Measurements from ENCODE around the gene ZNF414.
A peak's percentile ranks its signal among the peaks of the same experiment; 100 is the strongest.
"Not testable (repeated sequence)": the region's sequence is repeated elsewhere in the genome, so short reads cannot be mapped to it uniquely, and the experiment has no call there.

ZNF414 gene

DNA sequence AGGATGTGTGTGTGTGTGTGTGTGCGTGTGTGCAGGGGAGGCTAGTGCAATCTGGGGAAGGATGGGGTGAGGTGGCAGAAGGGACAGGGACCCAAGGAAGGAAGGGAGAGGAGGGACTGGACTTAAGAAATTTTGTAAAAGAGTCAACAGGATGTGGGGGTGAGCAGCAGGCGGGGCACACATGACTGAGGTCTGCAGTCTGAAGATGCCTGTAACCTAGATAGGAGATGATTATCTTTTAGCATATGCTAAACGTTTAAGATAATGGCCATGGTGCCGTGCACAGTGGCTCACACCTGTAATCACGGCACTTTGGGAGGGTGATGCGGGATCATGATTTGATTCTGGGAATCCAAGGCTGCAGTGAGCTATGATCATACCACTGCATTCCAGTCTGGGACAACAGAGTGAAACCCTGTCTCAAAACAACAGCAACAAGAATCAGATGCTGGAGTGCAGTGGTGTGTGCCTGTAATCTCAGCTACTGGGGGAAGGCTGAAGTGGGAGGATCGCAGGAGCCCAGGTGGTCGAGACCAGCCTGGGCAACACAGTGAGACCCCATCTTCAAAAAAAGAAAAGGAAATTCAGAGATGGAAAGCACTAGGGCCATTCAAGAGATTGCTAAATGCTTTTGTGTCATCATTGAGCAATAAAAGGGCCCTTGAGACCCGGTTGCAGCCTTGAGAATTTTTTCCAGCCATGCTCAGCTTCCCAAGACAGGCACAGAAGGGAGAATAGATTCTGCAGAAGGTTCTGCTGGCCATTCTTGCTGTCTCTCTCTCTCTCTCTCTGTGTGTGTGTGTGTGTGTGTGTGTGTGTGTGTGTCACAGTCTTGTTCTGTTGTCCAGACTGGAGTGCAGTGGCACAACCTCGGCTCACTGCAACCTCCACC is 3.8 kb upstream of the ZNF414 start:
- no peak for DNase-seq (ENCODE audit: low spot score)

DNA sequence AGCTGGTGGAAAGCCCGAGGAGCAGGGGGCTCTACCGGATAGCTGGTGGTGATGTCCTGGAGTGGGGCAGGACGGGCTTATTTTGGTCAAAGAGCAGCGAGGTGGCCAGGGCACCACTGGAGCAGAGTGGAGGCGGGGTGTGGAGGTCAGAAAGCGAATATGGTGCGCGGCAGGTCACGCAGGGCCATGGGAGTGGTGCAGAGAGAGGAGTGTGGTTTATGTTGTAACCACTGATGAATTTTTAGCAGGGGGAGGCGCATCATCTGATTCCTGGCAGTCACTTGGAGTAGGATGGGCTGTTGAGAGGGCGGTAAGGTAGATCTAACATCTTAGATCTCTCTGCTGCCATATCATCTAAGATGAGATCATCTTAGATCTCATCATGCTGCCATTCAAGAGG is 1.4 kb upstream of the ZNF414 start:
- DNase-seq (ENCODE audit: low spot score), result no peak

DNA sequence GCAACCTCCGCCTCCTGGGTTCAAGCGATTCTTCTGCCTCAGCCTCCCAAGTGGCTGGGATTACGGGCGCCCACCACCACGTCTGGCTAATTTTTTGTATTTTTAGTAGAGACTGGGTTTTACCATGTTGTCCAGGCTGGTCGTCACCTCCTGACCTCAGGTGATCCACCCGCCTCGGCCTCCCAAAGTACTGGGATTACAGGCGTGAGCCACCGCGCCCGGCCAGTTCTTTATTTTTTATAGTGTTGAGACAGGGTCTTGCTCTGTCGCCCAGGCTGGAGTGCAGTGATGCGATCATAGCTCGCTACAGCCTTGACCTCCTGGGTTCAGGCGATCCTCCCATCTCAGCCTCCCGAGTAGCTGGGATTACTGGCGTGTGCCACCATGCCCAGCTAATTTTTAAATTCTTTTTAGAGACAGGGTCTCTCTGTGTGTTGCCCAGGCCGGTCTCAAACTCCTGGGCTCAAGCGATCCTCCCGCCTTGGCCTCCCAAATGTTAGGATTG is 590 bp upstream of the ZNF414 start:
- DNase-seq (ENCODE audit: low spot score), result not testable (repeated sequence)

DNA sequence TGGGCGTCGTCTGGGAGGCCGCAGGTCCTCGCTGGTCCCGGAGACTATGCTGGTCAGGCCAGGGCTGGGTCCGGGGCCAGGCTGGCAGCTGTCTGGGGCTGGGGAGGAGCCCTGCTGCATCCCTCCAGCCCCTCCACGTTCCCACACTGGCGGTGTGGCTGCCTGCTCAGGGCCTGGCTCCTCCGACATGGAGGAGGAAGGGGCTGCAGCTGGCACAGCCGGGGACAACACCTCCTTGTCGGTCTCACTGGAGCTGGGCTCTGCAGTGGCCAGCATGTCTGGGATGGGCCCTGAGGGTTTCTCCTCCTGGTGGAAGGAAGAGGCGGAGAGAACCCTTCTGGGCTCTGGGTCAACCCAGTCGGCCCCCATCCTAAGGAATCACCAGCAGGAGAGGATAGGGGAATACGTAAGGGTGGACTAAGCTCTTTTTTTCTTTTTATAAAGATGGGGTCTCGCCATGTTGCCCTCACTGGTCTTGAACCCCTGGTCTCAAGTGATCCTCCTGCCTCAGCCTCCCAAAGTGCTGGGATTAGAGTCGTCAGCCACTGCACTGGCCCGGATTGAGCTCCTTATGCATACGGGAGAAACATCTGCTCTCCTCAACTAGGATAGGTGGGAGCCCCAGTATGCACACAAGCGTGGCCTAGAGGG is 806 bp downstream of the ZNF414 start:
- DNase-seq (ENCODE audit: low spot score), result no peak

DNA sequence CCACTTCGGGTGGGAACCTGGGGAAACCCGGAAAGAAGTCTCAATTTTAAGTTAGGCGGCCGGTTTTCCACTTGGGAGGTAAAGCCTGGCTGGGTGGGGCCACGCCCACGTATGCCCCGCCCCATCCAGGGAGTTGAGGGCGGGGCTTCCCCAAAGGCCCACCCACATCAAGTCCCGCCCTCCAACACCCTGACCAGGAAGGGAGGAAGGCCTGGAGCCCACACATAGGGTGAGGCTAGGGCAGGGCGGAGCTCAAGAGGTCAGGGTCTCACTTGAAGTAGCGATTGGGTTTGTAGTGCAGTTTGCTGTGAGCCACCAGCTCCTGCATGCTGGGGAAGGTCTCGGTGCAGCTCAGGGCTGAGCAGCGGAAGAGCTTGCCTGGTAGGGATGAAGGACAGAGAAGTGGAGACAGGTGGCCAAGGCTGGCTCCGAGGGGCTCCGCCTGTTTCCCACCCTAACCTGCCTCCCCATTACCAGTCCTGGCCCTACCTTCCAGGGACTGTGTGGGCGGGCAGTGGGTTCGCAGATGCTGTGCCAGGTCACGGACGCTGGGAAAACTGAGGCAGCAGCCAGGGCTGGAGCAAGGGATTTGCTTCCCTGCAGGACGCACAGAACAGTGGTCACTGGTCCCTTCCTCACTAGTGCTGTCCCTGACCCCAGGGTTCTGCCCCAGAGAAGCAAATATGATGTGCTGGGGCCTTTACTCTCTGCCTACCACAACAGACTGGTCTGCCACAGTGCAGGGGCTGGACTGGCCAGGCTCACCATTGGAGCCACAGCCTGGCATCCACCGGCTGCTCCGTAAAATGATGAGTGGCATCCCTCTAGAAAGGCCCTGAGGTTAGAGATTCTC is 1.6 kb downstream of the ZNF414 start:
- DNase-seq (ENCODE audit: low spot score), result peak; percentile 43

DNA sequence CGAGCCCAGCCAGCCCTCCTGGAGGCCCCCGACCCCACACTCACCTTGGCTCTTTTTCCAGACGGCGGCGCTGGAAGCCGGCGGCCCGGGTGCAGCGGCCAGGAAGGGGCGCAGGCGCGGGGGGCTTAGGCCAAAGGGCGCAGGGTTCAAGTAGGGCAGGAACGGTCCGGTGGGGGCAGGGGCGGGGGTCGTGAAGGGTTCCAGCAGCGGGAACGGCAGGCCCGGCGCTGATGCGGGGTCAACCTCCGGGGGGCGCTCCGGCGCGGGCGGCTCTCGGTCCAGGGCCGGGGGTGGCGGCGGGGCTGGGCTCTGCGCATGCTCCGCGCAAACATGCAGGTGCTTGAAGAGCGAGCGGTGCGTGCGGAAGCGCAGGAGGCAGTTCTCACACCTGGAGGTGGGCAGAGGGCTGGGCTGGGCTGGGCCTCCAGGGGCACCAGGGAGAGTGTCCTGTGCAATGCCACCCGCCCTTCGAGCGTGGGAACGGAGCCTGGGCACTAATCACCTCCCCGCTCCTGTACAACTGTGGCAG is 2.3 kb downstream of the ZNF414 start:
- no peak for DNase-seq (ENCODE audit: low spot score)

DNA sequence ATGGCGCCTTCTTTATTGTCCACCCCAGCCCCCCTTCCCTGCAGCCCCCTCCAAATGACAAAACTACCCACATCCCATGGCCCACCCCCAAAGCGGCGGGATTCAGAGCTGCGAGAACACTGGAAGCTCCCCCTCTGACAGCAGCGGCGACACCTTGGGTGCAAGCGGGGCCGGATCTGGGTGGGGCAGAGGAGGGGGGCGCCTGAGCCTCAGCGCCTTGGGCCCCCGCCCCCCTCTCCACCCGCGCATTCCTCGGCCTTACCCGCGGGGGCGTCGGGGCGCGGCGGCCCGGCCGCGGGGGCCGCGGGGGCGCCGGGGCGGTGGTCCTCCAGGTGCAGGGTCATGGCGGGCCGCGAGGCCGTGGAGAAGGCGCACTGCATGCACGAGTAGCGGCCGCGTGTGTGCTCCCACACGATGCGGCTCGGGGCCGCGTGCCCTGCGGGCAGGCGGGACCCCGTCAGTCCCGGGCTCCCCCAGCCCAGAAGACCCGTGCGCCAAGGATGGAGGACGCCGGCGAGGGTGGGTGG is 3.3 kb downstream of the ZNF414 start:
- no peak for DNase-seq (ENCODE audit: low spot score)

DNA sequence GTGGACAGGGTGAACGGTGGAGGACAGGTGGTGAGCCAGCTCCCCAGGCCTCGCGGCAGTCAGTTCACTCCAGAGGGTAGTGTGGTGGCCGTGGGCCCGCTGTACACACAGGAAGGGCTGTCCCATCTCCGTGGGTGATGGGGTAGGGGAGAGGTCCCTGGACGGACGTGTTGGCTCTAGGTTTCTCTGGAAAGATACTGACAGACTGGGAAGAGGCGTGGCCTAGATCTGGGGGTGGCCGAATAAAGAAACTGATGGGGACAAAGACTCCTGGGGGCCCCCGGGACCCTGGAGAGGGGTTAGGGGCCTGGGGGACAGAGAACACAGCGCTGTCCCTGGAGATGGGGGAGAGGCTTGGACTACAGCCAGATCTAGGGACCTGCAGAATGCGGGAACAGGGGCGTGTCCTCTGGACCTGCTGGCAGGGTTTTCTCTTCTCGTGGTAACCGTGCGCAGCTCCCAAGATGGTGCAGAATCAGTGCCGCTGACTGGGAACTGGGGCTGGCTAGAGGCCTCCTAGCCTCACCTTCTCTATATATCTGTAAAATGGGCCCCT is 7.5 kb downstream of the ZNF414 start:
- DNase-seq (ENCODE audit: low spot score), result no peak

DNA sequence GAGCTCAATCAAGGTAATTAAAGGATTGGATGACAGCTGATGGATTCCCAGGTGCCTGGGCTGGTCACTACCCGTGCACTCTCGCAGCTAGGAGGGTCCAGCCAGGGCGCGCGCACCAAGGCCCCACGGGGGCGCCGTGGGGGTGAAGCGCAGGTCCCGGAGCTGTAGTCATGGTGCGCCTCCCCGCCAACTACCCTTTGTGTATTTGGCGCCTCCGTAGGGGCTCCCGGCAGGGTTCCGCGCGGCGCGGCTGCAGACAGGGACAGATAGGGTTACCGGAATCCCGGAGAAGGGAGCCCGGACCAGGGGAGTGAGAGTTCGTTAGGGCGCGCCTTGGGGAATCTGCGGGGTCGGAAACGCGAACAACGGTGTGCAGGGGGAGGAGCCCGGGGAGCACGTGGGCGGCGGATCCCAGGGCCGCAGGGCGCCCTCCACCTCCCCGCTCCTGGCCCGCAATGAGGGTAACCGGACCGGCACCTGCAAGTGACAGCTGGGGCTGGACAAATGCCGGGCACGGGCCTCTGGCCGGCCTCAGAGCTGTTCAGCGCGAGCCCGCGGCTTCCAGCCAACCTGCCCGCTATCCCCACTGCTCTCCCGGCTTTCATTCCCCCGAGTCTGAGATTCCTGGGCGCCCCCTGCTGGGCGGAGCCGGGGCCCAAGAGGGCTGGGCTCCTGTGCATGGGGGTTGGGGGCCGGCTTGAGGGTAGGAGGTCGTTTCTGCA is 8.1 kb downstream of the ZNF414 start:
- peak; percentile 73 for DNase-seq (ENCODE audit: low spot score)

DNA sequence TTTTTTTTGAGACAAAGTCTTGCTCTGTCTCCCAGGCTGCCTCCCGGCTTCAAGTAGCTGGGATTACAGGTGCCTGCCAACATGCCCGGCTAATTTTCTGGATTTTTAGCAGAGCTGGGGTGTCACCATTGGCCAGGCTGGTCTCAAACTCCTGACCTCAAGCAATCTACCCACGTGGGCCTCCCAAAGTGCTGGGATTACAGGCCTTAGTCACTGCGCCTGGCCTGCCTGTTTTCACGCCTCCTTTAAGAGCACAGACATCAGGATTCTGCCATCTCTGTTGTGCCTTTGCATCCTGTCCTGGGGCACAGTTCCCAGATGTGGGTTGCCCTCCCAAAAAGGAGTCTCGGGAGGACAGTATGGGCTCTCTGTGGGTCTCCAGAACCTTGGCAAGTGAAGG is 9.0 kb downstream of the ZNF414 start:
- DNase-seq (ENCODE audit: low spot score), result no peak

DNA sequence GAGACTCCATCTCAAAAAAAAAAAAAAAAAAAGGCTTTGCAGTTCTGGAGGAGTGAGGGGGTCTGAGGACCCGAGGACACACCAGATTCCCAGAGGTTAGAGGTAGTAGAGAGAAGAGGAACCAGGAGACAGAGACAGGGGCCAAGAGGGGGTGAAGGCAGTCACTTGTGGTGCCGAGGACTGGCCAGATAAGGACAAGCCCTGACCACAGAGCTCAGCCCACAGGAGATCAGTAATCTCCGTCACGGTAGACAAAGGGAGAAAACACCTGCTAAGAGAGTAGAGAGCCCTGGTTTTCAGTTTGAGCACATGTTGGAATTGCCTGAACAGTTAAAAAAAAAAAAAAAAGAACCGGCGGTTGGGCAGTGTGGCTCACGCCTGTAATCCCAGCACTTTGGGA is 9.8 kb downstream of the ZNF414 start:
- DNase-seq (ENCODE audit: low spot score), result no peak

DNA sequence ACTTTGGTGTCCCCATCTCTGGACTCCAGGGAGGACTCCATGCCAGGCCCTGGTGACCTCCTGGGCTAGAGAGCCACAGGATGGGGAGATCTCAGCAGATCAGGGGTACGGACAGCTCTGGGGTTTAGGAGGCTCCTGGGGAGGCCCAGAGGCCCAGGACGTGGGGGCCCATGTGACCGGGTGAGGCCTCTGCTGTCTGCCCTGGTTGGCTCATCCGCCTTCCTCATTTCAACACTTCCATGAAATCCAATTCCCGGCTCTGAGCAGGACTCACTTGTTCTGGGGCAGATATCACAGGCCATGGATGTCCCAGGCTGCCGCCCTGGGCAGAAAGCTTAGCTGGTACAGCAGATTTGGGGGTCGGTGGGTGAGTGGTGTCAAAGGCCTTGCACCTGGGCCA is 10.5 kb downstream of the ZNF414 start:
- DNase-seq (ENCODE audit: low spot score), result no peak

DNA sequence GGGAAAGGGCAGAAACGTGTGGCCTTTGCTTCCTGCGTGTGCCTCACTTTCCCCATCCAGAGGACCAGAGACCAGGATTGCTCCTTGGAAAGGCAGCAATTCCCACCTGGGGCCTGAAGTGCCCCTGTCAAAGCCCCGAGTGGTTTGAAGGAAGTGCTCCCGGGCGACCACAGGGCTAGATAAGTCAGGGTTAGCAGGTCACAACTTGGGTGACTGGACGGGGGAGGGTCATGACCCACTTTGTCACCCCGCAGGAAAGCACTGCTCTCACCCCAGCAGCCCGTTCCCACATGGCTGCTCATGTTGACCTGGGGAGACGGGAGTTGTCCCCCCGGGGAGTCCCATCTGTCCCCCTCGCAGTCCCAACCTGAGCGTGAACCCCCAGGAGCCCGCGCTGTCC is 12.0 kb downstream of the ZNF414 start:
- DNase-seq (ENCODE audit: low spot score), result no peak

DNA sequence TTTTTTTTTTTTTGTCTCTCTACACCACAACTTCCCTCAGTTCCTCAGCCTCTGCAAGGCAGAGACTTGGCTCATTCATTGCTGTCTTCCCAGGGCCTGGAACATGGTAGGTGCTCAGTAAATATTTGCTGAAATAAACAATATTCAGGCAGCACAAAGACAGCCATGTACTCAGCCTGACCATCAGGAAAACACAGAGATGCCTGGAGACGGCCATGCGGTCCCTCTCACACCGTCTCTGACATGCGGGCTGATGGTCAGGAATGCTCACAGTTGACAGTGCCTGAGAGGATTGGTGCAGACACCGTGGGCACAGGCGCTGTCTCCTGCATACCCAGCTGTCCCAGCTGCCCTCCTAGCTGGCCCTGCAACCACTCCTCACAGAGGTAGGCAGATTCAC is 12.5 kb downstream of the ZNF414 start:
- DNase-seq (ENCODE audit: low spot score), result no peak

DNA sequence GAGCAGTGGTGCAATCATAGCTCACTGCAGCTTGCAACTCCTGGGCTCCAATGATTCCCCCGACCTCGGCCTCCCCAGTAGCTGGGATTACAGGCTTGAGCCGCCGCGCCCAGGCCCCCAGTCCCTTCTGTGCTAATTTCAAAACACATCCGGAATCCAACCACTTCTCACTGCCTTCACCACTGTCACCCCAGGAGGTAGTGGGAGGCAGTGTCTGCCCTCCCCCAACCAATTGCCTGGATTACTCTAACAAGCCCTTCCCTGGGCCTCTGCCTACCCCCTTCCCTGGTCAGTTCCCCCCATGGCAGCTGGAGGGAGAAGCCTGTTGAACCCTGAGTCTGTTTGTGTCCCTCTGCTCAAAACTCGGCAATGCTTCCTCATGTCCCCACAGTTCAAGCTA is 13.8 kb downstream of the ZNF414 start:
- no peak for DNase-seq (ENCODE audit: low spot score)

DNA sequence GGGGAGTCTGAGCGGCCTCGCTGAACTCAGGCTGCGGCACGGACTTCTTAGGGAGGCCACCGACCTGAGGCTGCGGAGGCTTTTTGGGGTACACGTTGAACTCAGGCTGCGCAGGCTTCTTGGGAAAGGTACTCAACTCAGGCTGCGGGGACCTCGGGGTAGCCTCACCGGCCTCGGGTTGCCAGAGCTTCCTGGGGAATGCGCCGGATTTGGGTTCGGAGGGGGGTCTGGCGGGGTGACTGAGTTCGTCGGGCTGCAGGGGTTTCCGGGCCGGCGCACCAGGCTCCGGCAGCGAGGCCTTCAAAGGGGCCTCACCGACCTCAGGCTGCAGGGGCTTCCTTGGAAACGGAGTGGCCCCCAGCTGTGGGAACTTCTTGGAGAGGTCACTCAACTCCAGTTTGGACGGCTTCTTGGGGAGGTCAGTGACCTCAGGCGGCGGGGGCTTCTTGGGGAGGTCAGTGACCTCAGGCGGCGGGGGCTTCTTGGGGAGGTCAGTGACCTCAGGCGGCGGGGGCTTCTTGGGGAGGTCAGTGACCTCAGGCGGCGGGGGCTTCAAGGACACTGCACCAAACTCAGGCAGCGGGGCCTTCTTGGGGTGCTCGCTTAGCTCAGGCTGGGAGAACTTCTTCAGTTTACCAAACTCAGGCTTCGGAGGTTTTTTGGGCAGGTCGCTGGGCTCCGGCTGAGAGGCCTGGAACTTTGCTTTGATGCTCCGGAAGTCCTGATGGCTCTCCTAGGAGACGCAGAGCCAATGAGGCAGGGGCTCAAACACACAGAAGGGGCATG is 14.7 kb downstream of the ZNF414 start:
- DNase-seq (ENCODE audit: low spot score), result no peak

DNA sequence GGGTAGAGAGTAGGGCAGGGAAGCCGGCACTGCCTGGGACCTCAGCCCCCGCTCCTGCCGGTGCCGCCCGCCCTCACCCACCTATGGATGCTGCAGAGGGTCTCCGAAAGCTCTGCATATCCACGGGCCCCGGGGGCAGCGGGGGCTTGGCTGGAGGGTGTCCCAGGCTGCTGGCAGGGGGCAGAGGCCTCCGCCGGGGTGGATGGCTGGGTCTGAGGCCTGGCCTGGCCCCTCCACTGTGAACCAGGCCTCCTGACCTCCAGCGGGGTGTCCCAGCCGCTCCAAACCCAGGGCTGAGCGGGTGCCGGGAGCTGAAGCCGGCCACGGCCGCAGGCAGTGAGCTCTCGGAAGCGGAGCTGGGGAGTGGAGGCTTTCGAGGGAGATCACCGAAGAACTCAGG is 15.7 kb downstream of the ZNF414 start:
- DNase-seq (ENCODE audit: low spot score), result no peak

DNA sequence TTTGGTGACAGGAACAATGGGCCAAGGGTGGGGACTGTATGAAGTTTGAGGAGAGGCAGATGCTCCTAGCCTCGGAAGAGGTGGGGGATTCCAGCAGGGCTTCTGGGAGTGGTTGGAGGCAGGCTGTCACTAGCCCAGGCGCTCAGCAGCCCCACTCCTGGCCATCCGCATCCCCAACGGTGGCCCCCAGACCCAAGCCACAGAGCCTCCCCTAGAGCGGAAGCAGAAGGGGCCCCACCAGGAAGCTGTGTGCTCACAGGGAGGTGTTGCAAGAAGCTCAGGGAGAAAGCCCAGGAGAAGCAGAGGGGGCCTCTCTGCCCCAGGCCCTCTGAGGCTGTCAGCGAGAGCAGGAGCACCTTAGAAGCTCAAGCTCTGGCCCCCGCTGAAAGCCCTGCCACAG is 19.8 kb downstream of the ZNF414 start:
- no peak for DNase-seq (ENCODE audit: low spot score)

DNA sequence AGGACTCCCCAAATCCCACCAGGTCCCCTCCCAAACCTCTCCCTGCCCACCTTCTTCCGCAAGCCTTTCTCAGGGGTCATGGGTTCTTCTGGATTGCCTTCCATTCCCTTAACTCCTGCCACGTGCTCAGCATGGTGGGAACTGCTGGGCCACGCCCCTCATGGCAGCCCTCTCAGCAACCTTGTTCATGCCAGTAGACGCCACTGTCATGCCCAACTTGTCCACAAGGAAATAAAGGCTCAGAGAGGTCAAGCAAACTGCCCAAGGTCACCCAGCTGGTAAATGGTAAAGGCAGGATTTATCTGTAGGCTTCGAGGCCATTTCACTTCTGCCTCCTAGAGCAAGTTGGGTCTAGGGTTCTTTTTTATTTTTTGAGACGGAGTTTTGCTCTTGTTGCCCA is 22.4 kb downstream of the ZNF414 start:
- DNase-seq (ENCODE audit: low spot score), result no peak

DNA sequence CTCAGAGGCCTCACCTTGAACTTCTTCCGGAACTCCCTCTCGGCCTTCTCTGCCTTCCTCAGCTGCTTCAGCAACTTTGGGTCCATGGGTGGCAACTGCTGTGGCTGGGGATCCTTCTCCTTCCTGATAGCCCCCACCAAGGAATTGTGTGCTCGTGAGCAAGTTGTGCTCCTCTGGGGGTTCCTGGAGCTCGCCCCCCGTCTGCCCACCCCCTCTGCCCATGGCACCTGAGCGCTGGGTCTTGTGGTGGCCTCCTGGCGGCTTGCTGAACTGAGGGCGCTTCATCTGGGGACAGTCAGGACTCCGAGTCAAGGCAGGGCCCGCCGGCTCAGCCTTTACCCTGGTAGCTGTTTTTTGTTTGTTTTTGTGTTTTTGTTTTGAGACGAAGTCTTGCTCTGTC is 23.1 kb downstream of the ZNF414 start:
- DNase-seq (ENCODE audit: low spot score), result no peak
